GM12864 (cell line): ENCODE measurements around the gene HLA-DQB2.
"Not testable (repeated sequence)": the region's sequence is repeated elsewhere in the genome, so short reads cannot be mapped to it uniquely, and the experiment has no call there.

Source experiments
- DNase-seq: peaks from one replicate; pipeline ENCODE4 v3.0.0-alpha.2; 2011; ENCODE audit warnings: low read depth
- H3K4me3 ChIP-seq: 2 replicates; pipeline ENCODE4 v1.5.1; 2011; ENCODE audit warnings: mild to moderate bottlenecking, low read depth, low read length, control low read depth
- TF ChIP-seq, protein P1 (sequence below): IDR thresholded peaks from 2 replicates; pipeline ENCODE4 v1.5.1; 2011; ENCODE audit warnings: low read depth, mild to moderate bottlenecking, moderate library complexity, low read length, control low read depth, inconsistent platforms; ENCODE audit errors: missing control alignments

HLA-DQB2 gene

DNA sequence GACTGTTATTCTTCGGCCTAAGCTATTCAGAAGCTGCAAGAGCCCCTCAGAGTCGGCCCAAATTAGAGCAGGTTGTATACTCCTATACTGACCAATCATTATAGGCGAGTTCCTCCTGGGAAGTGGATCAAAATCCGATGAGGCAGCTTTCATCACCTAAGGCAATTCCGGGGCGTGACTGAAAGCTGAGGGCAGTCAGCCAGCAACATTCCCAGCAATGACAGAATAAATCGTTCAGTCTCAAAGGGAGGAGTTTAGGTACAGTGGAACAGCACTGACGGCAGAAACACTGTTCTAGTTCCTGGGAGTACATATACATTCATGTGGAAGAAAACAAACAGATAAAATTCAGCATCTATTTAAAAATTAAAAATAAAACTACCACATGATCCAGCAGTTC lies 10.8 kb downstream of the HLA-DQB2 start:
- no peak for DNase-seq
- TF ChIP-seq, protein P1, sequence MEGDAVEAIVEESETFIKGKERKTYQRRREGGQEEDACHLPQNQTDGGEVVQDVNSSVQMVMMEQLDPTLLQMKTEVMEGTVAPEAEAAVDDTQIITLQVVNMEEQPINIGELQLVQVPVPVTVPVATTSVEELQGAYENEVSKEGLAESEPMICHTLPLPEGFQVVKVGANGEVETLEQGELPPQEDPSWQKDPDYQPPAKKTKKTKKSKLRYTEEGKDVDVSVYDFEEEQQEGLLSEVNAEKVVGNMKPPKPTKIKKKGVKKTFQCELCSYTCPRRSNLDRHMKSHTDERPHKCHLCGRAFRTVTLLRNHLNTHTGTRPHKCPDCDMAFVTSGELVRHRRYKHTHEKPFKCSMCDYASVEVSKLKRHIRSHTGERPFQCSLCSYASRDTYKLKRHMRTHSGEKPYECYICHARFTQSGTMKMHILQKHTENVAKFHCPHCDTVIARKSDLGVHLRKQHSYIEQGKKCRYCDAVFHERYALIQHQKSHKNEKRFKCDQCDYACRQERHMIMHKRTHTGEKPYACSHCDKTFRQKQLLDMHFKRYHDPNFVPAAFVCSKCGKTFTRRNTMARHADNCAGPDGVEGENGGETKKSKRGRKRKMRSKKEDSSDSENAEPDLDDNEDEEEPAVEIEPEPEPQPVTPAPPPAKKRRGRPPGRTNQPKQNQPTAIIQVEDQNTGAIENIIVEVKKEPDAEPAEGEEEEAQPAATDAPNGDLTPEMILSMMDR = no peak
- no peak overlapping the region for H3K4me3 ChIP-seq

DNA sequence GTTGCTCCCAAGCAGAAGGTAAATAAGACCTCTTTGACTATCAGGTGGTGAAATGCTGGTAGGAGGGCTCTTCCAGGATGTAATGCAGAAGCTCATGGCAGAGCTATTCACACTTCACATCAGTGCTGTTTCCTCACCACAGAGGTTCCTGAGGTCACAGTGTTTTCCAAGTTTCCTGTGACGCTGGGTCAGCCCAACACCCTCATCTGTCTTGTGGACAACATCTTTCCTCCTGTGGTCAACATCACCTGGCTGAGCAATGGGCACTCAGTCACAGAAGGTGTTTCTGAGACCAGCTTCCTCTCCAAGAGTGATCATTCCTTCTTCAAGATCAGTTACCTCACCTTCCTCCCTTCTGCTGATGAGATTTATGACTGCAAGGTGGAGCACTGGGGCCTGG lies 17.7 kb downstream of the HLA-DQB2 start:
- not testable (repeated sequence) for H3K4me3 ChIP-seq, DNase-seq

DNA sequence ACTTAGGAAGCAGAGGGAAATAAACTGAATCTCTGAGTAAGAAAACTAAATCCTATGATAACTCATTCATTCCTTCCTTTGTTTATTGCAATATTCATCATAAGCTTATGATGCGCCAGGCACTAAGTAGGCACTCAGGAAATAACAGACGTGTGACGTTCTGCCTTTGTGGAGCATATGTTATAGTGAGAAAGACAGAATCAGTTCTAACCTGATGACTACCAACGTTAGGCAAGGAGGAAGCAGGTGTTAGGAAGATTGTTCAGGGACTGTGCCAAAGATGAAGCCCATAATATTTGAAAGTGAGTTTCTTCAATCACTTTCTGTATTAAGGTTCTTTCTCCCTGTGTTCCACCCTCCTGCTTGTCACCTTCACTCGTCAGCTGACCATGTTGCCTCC lies 18.6 kb downstream of the HLA-DQB2 start:
- TF ChIP-seq, protein P1 = no peak
- no peak overlapping the region for H3K4me3 ChIP-seq
- no peak for DNase-seq

DNA sequence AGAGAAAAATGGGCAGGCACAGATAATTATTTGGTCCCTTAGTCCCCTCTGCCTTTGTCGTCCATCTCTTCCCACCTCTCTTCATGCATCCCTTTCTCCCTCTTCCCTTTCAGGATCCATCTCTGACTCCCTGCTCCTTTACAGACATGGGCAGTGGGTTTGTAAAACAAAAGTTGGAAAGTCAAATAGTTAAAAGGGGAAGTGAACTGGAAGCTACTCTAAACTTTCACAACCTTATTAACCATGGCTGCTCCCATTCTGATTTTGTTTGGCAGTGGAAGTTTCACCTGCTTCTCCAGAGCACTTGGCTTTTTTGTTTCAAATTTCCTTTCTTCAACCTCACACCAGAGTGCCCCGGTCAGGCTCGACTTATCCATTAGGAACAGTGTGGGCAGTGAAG lies 21.0 kb downstream of the HLA-DQB2 start:
- DNase-seq = no peak
- no peak overlapping the region for H3K4me3 ChIP-seq
- TF ChIP-seq, protein P1 = no peak

DNA sequence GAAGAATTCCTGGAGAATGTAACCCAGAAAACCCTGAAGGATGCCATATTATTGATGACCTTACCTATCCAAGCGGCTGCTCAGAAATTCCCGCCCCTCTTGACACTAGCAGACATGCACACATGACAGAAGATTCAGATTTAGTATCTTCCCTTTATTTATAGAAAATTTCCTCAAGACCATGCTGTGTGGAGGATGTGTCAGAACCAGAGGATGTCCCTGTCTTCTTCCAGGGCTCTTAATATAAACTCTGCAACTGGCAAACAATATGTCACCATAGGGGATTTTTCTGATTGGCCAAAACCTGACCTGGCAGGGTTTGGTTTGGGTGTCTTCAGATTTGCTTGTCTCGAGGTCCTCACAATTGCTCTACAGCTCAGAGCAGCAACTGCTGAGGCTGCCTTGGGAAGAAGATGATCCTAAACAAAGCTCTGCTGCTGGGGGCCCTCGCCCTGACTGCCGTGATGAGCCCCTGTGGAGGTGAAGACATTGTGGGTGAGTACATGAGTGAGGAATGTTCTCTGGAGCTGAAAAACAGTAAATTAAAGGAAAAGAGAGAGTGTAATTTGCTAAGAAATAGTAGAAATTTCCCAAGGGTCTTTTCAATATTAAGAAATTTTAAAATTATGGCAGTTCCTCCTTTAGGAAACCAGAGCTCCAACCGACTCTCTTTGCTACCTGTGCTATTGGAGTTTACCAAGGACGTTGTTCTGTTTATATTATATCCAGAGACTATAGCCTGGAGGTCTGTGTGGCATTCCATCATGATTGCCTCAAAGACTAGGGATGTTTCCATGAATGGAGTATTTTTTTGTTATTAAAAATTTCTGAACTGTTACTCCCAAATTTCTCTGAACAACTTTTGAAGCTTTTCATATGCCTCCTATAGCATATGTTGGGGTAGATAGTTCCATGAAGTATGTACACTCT lies 22.0 kb downstream of the HLA-DQB2 start, which contains the start of gene HLA-DQA2:
Gene HLA-DQA2, plus strand, starts transcription at position 361 of the 930 bp plus-strand sequence. Its CDS starts 53 bp downstream, at position 414.
- TF ChIP-seq, protein P1 = no peak

DNA sequence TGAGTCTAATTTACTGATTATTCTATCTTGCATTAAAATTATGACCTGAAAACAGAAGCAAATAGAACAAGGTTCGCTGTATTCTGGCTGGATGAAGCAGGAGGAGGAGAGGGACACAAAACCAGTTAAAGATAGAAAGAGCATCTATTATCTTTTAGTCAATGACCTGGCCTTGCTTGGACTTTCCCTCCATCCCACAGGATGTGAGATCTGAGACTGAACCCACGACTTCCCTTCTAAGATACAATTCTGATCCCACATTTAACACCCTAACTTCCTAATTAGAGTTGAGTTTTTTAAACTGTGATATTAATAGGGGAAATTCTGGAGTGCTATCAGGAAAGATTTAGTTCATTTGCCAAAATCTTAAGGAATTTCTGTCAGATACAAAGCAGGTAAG lies 25.2 kb downstream of the HLA-DQB2 start:
- H3K4me3 ChIP-seq = no peak overlapping the region
- TF ChIP-seq, protein P1 = no peak
- no peak for DNase-seq

More for the DNA sequence above, 22.0 kb downstream of the HLA-DQB2 start, which contains the start of gene HLA-DQA2:
- no peak for DNase-seq
- H3K4me3 ChIP-seq = no peak within 1 kb of the TSS

DNA sequence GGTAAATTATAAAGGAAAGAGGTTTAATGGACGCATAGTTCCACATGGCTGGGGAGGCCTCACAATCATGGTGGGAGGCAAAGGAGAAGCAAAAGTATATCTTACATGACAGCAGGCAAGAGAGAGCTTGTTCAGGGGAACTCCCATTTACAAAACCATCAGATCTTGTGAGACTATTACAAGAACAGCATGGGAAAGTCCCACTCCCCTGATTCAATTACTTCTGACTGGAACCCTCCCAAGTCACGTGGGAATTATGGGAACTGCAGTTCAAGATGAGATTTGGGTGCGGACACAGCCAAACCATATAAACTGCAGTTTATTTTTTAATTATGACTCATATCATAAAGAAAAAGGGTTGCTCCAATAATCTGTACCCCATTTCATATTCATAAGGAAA lies 44.5 kb downstream of the HLA-DQB2 start:
- TF ChIP-seq, protein P1 = no peak
- peak; percentile 29 for DNase-seq
- no peak overlapping the region for H3K4me3 ChIP-seq
